Endothelial cell of umbilical vein (primary cell): ENCODE results near the gene RPS25. TPM values are rescaled to one million over a fixed set of nuclear protein-coding genes. Genes with fewer than 3 reads are reported as not detected.
"Not testable (repeated sequence)": the region's sequence is repeated elsewhere in the genome, so short reads cannot be mapped to it uniquely, and the experiment has no call there.

Experiments
- BruUV-seq: library from RNA; stranded (reverse); fragments of 400-500 nt; replicated peaks from 2 replicates; lab custom pipeline; 2021; lab: Mats Ljungman, UMichigan
- CTCF ChIA-PET: fragments of 300-600, 350-600 bp; sonication (Branson Sonifier 250); formaldehyde crosslinking; loops from one replicate; lab custom pipeline; 2021; ENCODE audit warnings: antibody characterized with exemption, inconsistent platforms; lab: Charles Lee
- POLR2A ChIA-PET: fragments of 300-600, 350-600 bp; sonication (Branson Sonifier 250); formaldehyde crosslinking; loops from one replicate; lab custom pipeline; 2021; ENCODE audit warnings: antibody characterized with exemption, inconsistent platforms; lab: Charles Lee
- DNase-seq: peaks from one replicate; pipeline ENCODE4 v3.0.0-alpha.2; 2011; ENCODE audit warnings: low read depth, low spot score
- FAIRE-seq: peaks from 2 replicates; lab custom pipeline; 2011; peaks lifted over from hg19 to GRCh38; lab: Jason Lieb, UNC
- H2AFZ ChIP-seq: 2 replicates; pipeline ENCODE4 v1.6.0; 2012; ENCODE audit warnings: low read depth, low read length, control low read depth, inconsistent platforms
- H3K27ac ChIP-seq: 2 replicates; pipeline ENCODE4 v1.5.1; 2011; ENCODE audit warnings: low read depth, mild to moderate bottlenecking, control low read depth, low read length, moderate library complexity; ENCODE audit not compliant: insufficient read depth
- H3K27me3 ChIP-seq, 2 experiments: 2 replicates each; pipeline versions ENCODE4 v1.6.0 to v1.6.1; 2011; ENCODE audit warnings: low read length in 2 of 2, mixed read lengths in 1 of 2; ENCODE audit not compliant: control insufficient read depth in 2 of 2, insufficient read depth in 2 of 2
- H3K36me3 ChIP-seq, 2 experiments: 2 replicates in 1 of 2; 3 replicates in 1 of 2; pipeline ENCODE4 v1.5.1; 2011; ENCODE audit warnings: low read length in 2 of 2, mild to moderate bottlenecking in 1 of 2, moderate library complexity in 1 of 2; ENCODE audit not compliant: control insufficient read depth in 2 of 2, insufficient read depth in 2 of 2; ENCODE audit errors: extremely low read depth in 1 of 2
- H3K4me1 ChIP-seq: 3 replicates; pipeline ENCODE4 v1.5.1; 2011; ENCODE audit warnings: mild to moderate bottlenecking, low read length; ENCODE audit not compliant: control insufficient read depth, insufficient read depth; ENCODE audit errors: extremely low read depth
- H3K4me2 ChIP-seq: 2 replicates; pipeline ENCODE4 v1.6.1; 2011; ENCODE audit warnings: low read length, control low read depth, mixed read lengths; ENCODE audit not compliant: insufficient read depth
- H3K4me3 ChIP-seq, 3 experiments: fragments of 200-600 bp in 1 of 3; sonication (generic), shearing (Covaris generic) in 1 of 3; replicated peaks in 1 of 3; 2 replicates each; pipeline ENCODE4 v1.5.1; 2011 to 2016; ENCODE audit warnings: control low read depth in 3 of 3, low read length in 3 of 3, mild to moderate bottlenecking in 2 of 3, inconsistent platforms in 1 of 3, low read depth in 1 of 3, moderate library complexity in 1 of 3; ENCODE audit not compliant: insufficient read depth in 1 of 3
- H3K79me2 ChIP-seq: 2 replicates; pipeline ENCODE4 v1.6.0; 2012; ENCODE audit warnings: low read length, inconsistent platforms; ENCODE audit not compliant: control insufficient read depth, insufficient read depth
- H3K9ac ChIP-seq: replicated peaks from 2 replicates; pipeline ENCODE3; 2011; ENCODE audit warnings: low read length, control low read depth; ENCODE audit not compliant: insufficient read depth; ENCODE audit errors: extremely low read depth
- H3K9me1 ChIP-seq: replicated peaks from 3 replicates; pipeline ENCODE4 v1.6.0; 2011; ENCODE audit warnings: mild to moderate bottlenecking, low read length; ENCODE audit not compliant: control insufficient read depth, insufficient read depth; ENCODE audit errors: extremely low read depth
- H3K9me3 ChIP-seq: replicated peaks from 2 replicates; pipeline ENCODE4 v1.5.1; 2012; ENCODE audit warnings: low read length, inconsistent platforms; ENCODE audit not compliant: control insufficient read depth, insufficient read depth
- H4K20me1 ChIP-seq: replicated peaks from 2 replicates; pipeline ENCODE3; 2011; ENCODE audit warnings: mild to moderate bottlenecking, low read length; ENCODE audit not compliant: control insufficient read depth, insufficient read depth; ENCODE audit errors: extremely low read depth
- EZH2 ChIP-seq: IDR thresholded peaks from 2 replicates; pipeline ENCODE4 v1.6.1; 2012; ENCODE audit warnings: borderline replicate concordance, low read depth, mild to moderate bottlenecking, moderate library complexity, low read length, inconsistent platforms; ENCODE audit not compliant: severe bottlenecking
- FOS ChIP-seq: IDR thresholded peaks from 2 replicates; pipeline ENCODE4 v1.6.1; 2011; ENCODE audit warnings: mild to moderate bottlenecking, low read length, moderate library complexity, borderline replicate concordance; ENCODE audit not compliant: insufficient read depth
- GATA2 ChIP-seq: IDR thresholded peaks from 2 replicates; pipeline ENCODE4 v1.7.0; 2011; ENCODE audit warnings: low read depth, mild to moderate bottlenecking, moderate library complexity, mixed read lengths, low read length; ENCODE audit not compliant: insufficient read length, insufficient read depth
- JUN ChIP-seq: IDR thresholded peaks from 2 replicates; pipeline ENCODE4 v1.6.1; 2011; ENCODE audit warnings: borderline replicate concordance, low read depth; ENCODE audit not compliant: insufficient read length, insufficient read depth
- MYC ChIP-seq: IDR thresholded peaks from one replicate; pipeline ENCODE4 v1.6.1; 2011; ENCODE audit warnings: mild to moderate bottlenecking, low read depth, low read length
- POLR2A ChIP-seq: IDR thresholded peaks from 2 replicates; pipeline ENCODE4 v1.6.1; 2012; ENCODE audit warnings: low read depth, mild to moderate bottlenecking, control low read depth, low read length
- POLR2AphosphoS5 ChIP-seq: IDR thresholded peaks from 2 replicates; pipeline ENCODE4 v1.6.1; 2012; ENCODE audit warnings: low read depth, mild to moderate bottlenecking, control low read depth, low read length, moderate library complexity; ENCODE audit not compliant: insufficient read depth
- dilution Hi-C: fragments of 300-500 bp; cut with MboI; formaldehyde crosslinking; loops from one replicate; pipeline ENCODE4 v1.15.0; 2019; ENCODE audit warnings: low sequenced_read_pairs; ENCODE audit not compliant: extremely low pct_ligation_motif_present
- intact Hi-C: fragments of 100-400 bp; cut with micrococcal nuclease; formaldehyde crosslinking; loops from one replicate; pipeline ENCODE4 v1.10.0; 2022
- polyA plus RNA-seq, 4 experiments: library from polyadenylated mRNA; depleted of rRNA in 3 of 4; stranded (reverse) in 3 of 4; unstranded in 1 of 4; fragments of >200 nt; gene quantifications; 2 replicates each; pipeline versions ENCODE4 v1.2.1 to v1.2.3, GENCODE V29; 2011 to 2012; ENCODE audit warnings: missing spikeins in 1 of 4
- total RNA-seq: library from RNA; stranded (reverse); gene quantifications from 2 replicates; pipeline ENCODE4 v1.2.3, GENCODE V29; 2021
- TF ChIP-seq, protein P1 (sequence below): IDR thresholded peaks from 2 replicates; pipeline ENCODE4 v1.6.1; 2011; ENCODE audit not compliant: insufficient read depth, insufficient read length
- TF ChIP-seq, protein P2 (sequence below), 2 donors: IDR thresholded peaks; 1 replicate in 1 of 2; 2 replicates in 1 of 2; pipeline ENCODE4 v1.5.1; 2011; ENCODE audit warnings: low read length in 2 of 2, mild to moderate bottlenecking in 2 of 2, moderate library complexity in 2 of 2, control low read depth in 1 of 2, inconsistent platforms in 1 of 2, low read depth in 1 of 2; ENCODE audit not compliant: insufficient read depth in 1 of 2; ENCODE audit errors: extremely low read depth in 1 of 2

RPS25 gene
- total and polyA plus RNA-seq, 2 donors (not counting 3 experiments of a cell fraction or from before 2014, with no cell fraction given) = 887 to 992 TPM

DNA sequence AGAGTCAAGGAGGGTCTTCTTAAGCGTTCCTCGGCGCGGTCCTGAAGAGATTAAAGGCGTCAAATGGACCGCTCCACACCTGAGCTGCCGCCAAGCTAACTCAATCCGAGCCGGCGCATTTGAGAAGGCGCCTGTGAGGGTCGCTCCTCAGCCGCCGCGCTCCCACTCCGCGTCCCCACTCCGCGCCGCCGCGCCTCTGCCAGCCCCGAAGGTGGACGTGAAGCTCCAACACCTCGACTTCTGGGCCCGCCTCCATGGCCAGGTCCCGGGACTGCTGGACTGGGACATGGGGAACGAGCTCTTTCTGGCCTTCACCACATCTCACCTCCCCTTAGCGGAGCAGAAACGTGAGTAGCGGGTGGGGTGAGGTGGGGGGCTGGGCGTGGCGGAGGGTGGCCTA, 46.5 kb downstream of the RPS25 start, which contains the start of gene FOXR1:
Gene FOXR1 (plus strand): TSS at position 116 of the 400 bp plus-strand sequence. CDS start 171 bp downstream, at position 287.
- FAIRE-seq = no peak
- dilution Hi-C loops = no loop called here

DNA sequence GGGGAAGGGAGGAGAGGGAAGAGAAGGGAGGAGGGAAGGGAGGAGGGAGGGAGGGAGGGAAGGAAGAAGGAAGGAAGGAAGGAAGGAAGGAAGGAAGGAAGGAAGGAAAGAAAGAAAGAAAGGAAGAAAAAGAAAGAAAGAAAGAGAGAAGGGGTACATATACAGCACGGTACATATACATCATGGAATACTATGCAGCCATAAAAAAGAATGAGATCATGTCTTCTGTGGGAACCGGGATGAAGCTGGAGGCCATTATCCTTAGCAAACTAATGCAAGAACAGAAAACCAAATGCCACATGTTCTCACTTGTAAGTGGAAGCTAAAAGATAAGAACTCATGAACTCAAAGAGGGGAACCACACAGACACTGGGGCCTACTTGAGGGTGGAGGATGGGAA, 48.6 kb downstream of the RPS25 start:
- H3K9ac ChIP-seq, H3K9me1 ChIP-seq, H3K36me3 ChIP-seq, BruUV-seq, dilution Hi-C loops, H3K4me3 ChIP-seq, DNase-seq, H3K79me2 ChIP-seq, H3K27ac ChIP-seq, H3K4me2 ChIP-seq, CTCF ChIA-PET, H3K27me3 ChIP-seq, intact Hi-C loops, H4K20me1 ChIP-seq, H2AFZ ChIP-seq, H3K9me3 ChIP-seq, FAIRE-seq, H3K4me1 ChIP-seq, POLR2A ChIA-PET: not testable (repeated sequence)

More for the DNA sequence above, 46.5 kb downstream of the RPS25 start, which contains the start of gene FOXR1:
- ChIA-PET POLR2A (no interaction called here), CTCF (interaction anchor here (0.6 kb wide), 1 partner anchor 65 kb away, joined by 3 read pairs; no protein-coding TSS in a partner anchor)
- Histone ChIP-seq H3K4me1 (no peaks in the 10 kb centered on the region), H3K27ac (no peak within 1 kb of the TSS), H3K27me3 (peaks cover 10 to 11% of the 10 kb centered on the region in 2 experiments), H3K79me2 (no peaks in the 10 kb centered on the region), H2AFZ (no peak within 1 kb of the TSS), H3K9me3 (no peaks in the 10 kb centered on the region), H4K20me1 (no peaks in the 10 kb centered on the region), H3K36me3 (no peaks in the 10 kb centered on the region), H3K4me3 (no peak within 1 kb of the TSS), H3K4me2 (no peak within 1 kb of the TSS), H3K9ac (no peak within 1 kb of the TSS), H3K9me1 (no peaks in the 10 kb centered on the region)
- TF ChIP-seq, protein P1, sequence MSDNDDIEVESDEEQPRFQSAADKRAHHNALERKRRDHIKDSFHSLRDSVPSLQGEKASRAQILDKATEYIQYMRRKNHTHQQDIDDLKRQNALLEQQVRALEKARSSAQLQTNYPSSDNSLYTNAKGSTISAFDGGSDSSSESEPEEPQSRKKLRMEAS = no peak
- TF ChIP-seq MYC (no peak), EZH2 (no peak), GATA2 (no peak), POLR2AphosphoS5 (no peak), JUN (no peak), FOS (no peak), POLR2A (no peak)
- TF ChIP-seq, protein P2, sequence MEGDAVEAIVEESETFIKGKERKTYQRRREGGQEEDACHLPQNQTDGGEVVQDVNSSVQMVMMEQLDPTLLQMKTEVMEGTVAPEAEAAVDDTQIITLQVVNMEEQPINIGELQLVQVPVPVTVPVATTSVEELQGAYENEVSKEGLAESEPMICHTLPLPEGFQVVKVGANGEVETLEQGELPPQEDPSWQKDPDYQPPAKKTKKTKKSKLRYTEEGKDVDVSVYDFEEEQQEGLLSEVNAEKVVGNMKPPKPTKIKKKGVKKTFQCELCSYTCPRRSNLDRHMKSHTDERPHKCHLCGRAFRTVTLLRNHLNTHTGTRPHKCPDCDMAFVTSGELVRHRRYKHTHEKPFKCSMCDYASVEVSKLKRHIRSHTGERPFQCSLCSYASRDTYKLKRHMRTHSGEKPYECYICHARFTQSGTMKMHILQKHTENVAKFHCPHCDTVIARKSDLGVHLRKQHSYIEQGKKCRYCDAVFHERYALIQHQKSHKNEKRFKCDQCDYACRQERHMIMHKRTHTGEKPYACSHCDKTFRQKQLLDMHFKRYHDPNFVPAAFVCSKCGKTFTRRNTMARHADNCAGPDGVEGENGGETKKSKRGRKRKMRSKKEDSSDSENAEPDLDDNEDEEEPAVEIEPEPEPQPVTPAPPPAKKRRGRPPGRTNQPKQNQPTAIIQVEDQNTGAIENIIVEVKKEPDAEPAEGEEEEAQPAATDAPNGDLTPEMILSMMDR (IDR thresholded peaks at IDR 0.05; ENCODE audit: extremely low read depth in 1 of 2, insufficient read depth in 1 of 2, low read depth in 1 of 2, low read length in 2 of 2) = no peak
- no TSS peak for BruUV-seq
- intact Hi-C loops = no loop called here
- no peak for DNase-seq
